WTC11 (cell line): ENCODE results near the gene ITGAE.

Experiments
- ELF4 ChIP-seq: sonication (generic); formaldehyde crosslinking; IDR thresholded peaks from 2 replicates; pipeline ENCODE4 v1.8.1; 2022; ENCODE audit warnings: low read depth, mild to moderate bottlenecking, moderate library complexity, missing genetic modification reagents
- EMX1 ChIP-seq: fragments of 250-450 bp; sonication (Bioruptor Pico); IDR thresholded peaks from 2 replicates; pipeline ENCODE4 v1.8.0; 2021; ENCODE audit warnings: mild to moderate bottlenecking
- NFYB ChIP-seq: sonication (generic); formaldehyde crosslinking; conservative IDR thresholded peaks from 2 replicates; pipeline ENCODE4 v1.8.0; 2022; ENCODE audit warnings: low read depth, missing genetic modification reagents
- SMAD3 ChIP-seq: sonication (generic); formaldehyde crosslinking; IDR thresholded peaks from 2 replicates; pipeline ENCODE4 v1.8.0; 2022; ENCODE audit warnings: missing genetic modification reagents, mild to moderate bottlenecking, borderline replicate concordance
- TF ChIP-seq, protein P1 (sequence below): sonication (generic); formaldehyde crosslinking; IDR thresholded peaks from 2 replicates; pipeline ENCODE4 v1.8.1; 2022; ENCODE audit warnings: mild to moderate bottlenecking, moderate library complexity, missing genetic modification reagents
- TF ChIP-seq, protein P2 (sequence below): fragments of 200-600 bp; IDR thresholded peaks from 2 replicates; pipeline ENCODE4 v1.8.0; 2022; ENCODE audit warnings: antibody characterized with exemption
- TF ChIP-seq, protein P3 (sequence below): sonication (generic); formaldehyde crosslinking; IDR thresholded peaks from 2 replicates; pipeline ENCODE4 v1.8.0; 2022; ENCODE audit warnings: mild to moderate bottlenecking, missing genetic modification reagents

DNA sequence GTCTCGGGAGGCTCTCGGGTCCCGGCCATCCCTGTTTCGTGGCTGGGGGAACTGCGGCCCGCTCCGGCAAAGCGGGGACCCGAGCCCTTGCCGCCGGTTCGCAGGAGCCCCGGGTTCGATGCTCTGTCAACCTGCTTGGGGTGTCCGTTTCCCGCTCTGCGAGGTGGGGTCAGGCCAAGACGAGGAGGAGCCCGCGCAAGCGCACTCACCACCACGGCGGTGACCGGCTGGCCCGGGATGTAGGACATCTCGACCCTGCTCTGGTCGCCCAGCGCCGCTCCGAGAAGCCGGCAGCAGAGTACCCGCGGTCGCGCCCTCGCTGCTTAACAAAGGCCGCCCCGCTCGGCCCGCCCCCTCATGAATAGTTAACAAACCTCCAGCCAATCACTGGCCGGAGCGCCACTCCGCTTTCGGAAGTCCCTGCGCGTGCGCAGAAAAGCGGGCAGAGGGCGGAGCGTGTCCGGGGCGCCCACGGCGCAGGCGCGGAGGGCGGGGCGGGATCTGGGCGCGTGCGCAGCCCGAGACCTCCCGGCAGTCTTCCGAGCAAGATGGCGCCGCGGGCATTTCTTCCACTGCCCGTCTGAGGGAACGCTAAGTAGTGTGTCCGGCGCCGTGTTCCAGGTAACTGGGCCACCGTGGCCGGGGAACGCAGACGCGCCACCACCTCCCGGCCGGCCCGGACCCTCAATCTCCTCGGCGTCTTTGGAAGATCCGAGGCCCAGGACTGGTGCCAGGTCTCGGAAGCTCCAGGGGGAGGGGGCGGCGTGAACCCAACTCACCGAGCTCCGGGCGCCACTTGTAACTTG is 132.5 kb downstream of the ITGAE start, which contains the start of the genes EMC6 and TAX1BP3:
- no peak for TF ChIP-seq EMX1 (CRISPR knock-in tag)
- TF ChIP-seq ELF4 (CRISPR knock-in tag) = no peak
- no peak for TF ChIP-seq SMAD3 (CRISPR knock-in tag)
- TF ChIP-seq NFYB = peak; percentile 82
- TF ChIP-seq, protein P1, sequence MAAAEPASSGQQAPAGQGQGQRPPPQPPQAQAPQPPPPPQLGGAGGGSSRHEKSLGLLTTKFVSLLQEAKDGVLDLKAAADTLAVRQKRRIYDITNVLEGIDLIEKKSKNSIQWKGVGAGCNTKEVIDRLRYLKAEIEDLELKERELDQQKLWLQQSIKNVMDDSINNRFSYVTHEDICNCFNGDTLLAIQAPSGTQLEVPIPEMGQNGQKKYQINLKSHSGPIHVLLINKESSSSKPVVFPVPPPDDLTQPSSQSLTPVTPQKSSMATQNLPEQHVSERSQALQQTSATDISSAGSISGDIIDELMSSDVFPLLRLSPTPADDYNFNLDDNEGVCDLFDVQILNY (CRISPR knock-in tag) = peak; percentile 82
- TF ChIP-seq, protein P2, sequence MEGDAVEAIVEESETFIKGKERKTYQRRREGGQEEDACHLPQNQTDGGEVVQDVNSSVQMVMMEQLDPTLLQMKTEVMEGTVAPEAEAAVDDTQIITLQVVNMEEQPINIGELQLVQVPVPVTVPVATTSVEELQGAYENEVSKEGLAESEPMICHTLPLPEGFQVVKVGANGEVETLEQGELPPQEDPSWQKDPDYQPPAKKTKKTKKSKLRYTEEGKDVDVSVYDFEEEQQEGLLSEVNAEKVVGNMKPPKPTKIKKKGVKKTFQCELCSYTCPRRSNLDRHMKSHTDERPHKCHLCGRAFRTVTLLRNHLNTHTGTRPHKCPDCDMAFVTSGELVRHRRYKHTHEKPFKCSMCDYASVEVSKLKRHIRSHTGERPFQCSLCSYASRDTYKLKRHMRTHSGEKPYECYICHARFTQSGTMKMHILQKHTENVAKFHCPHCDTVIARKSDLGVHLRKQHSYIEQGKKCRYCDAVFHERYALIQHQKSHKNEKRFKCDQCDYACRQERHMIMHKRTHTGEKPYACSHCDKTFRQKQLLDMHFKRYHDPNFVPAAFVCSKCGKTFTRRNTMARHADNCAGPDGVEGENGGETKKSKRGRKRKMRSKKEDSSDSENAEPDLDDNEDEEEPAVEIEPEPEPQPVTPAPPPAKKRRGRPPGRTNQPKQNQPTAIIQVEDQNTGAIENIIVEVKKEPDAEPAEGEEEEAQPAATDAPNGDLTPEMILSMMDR = no peak
- TF ChIP-seq, protein P3, sequence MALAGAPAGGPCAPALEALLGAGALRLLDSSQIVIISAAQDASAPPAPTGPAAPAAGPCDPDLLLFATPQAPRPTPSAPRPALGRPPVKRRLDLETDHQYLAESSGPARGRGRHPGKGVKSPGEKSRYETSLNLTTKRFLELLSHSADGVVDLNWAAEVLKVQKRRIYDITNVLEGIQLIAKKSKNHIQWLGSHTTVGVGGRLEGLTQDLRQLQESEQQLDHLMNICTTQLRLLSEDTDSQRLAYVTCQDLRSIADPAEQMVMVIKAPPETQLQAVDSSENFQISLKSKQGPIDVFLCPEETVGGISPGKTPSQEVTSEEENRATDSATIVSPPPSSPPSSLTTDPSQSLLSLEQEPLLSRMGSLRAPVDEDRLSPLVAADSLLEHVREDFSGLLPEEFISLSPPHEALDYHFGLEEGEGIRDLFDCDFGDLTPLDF (CRISPR knock-in tag) = no peak
